DOHH2 (cell line): ENCODE data around the gene C1QTNF4.

Experiments
- H3F3A ChIP-seq: fragments of 200-600 bp; sonication (generic), shearing (Covaris generic); 2 replicates; pipeline ENCODE4 v1.6.0; 2016; ENCODE audit warnings: antibody characterized with exemption, mild to moderate bottlenecking; ENCODE audit not compliant: control insufficient read depth, insufficient read depth
- H3K27ac ChIP-seq: fragments of 200-600 bp; sonication (generic); 2 replicates; pipeline ENCODE4 v1.5.1; 2014; ENCODE audit warnings: low read depth, mild to moderate bottlenecking, low read length, moderate library complexity
- H3K27me3 ChIP-seq: fragments of 200-600 bp; sonication (generic); 2 replicates; pipeline ENCODE4 v1.6.1; 2014; ENCODE audit warnings: mild to moderate bottlenecking, low read length, mixed read lengths; ENCODE audit not compliant: control insufficient read depth
- H3K36me3 ChIP-seq: fragments of 200-600 bp; sonication (generic); 2 replicates; pipeline ENCODE4 v1.6.1; 2014; ENCODE audit warnings: mild to moderate bottlenecking, low read length, moderate library complexity, mixed read lengths; ENCODE audit not compliant: control insufficient read depth
- H3K4me1 ChIP-seq: fragments of 200-600 bp; sonication (generic); 2 replicates; pipeline ENCODE4 v1.6.1; 2014; ENCODE audit warnings: mild to moderate bottlenecking, low read length, mixed read lengths; ENCODE audit not compliant: control insufficient read depth
- H3K4me2 ChIP-seq: fragments of 200-600 bp; sonication (generic); 2 replicates; pipeline ENCODE4 v1.6.0; 2014; ENCODE audit warnings: mild to moderate bottlenecking, low read length, moderate library complexity
- H3K4me3 ChIP-seq: fragments of 200-600 bp; sonication (generic); 2 replicates; pipeline ENCODE4 v1.5.1; 2014; ENCODE audit warnings: mild to moderate bottlenecking, low read length, mixed read lengths
- H3K79me2 ChIP-seq: fragments of 200-600 bp; sonication (generic); 2 replicates; pipeline ENCODE4 v1.6.1; 2014; ENCODE audit warnings: mild to moderate bottlenecking, low read length, mixed read lengths; ENCODE audit not compliant: control insufficient read depth
- H3K9me2 ChIP-seq: fragments of 200-600 bp; sonication (generic); replicated peaks from 2 replicates; pipeline ENCODE4 v1.6.1; 2014; ENCODE audit warnings: mild to moderate bottlenecking, low read length, mixed read lengths; ENCODE audit not compliant: control insufficient read depth
- H3K9me3 ChIP-seq: fragments of 200-600 bp; sonication (generic); 2 replicates; pipeline ENCODE4 v1.6.1; 2014; ENCODE audit warnings: antibody characterized with exemption, low read length, mixed read lengths; ENCODE audit not compliant: control insufficient read depth, insufficient read depth
- H4K20me1 ChIP-seq: fragments of 200-600 bp; sonication (generic); 2 replicates; pipeline ENCODE4 v1.6.0; 2014; ENCODE audit warnings: low read depth, mild to moderate bottlenecking, antibody characterized with exemption, low read length, moderate library complexity; ENCODE audit not compliant: control insufficient read depth, insufficient read depth
- CTCF ChIP-seq: fragments of 200-600 bp; sonication (generic); IDR thresholded peaks from one replicate; pipeline ENCODE4 v1.5.1; 2014; ENCODE audit warnings: antibody characterized with exemption, mild to moderate bottlenecking, low read depth, low read length; ENCODE audit not compliant: poor library complexity, severe bottlenecking
- EZH2phosphoT487 ChIP-seq: fragments of 200-600 bp; sonication (generic); IDR thresholded peaks from 2 replicates; pipeline ENCODE4 v1.6.1; 2017; ENCODE audit warnings: borderline replicate concordance, mild to moderate bottlenecking, antibody characterized with exemption, low read length, moderate library complexity, mixed read lengths

The C1QTNF4 gene

GRCh38 chr11:47595967-47596366 is 1.8 kb upstream of the C1QTNF4 start:
- Histone ChIP-seq H3K4me3 (no peak overlapping the region), H3K36me3 (no peaks in the 10 kb centered on the region), H3K27me3 (peaks cover 25% of the 10 kb centered on the region), H4K20me1 (no peaks in the 10 kb centered on the region), H3K4me2 (no peak overlapping the region), H3K9me2 (no peaks in the 10 kb centered on the region), H3K9me3 (no peaks in the 10 kb centered on the region), H3K4me1 (peaks cover 7% of the 10 kb centered on the region; the same call in 1 of the 2 replicates), H3F3A (no peaks in the 10 kb centered on the region), H3K27ac (no peak overlapping the region), H3K79me2 (no peaks in the 10 kb centered on the region)
- TF ChIP-seq CTCF: no peak
- no peak for TF ChIP-seq EZH2phosphoT487

GRCh38 chr11:47595029-47595428 is 818 bp upstream of the C1QTNF4 start:
- no peak overlapping the region for H3K4me3 ChIP-seq
- TF ChIP-seq EZH2phosphoT487: no peak
- TF ChIP-seq CTCF: no peak
- H3K4me1 ChIP-seq: peaks cover 7% of the 10 kb centered on the region; the same call in 1 of the 2 replicates
- H3K9me3 ChIP-seq: no peaks in the 10 kb centered on the region
- H3K4me2 ChIP-seq: no peak overlapping the region
- H3F3A ChIP-seq: no peaks in the 10 kb centered on the region
- H3K36me3 ChIP-seq: no peaks in the 10 kb centered on the region
- no peaks in the 10 kb centered on the region for H3K79me2 ChIP-seq
- H4K20me1 ChIP-seq: no peaks in the 10 kb centered on the region
- peaks cover 25% of the 10 kb centered on the region for H3K27me3 ChIP-seq
- no peak overlapping the region for H3K27ac ChIP-seq
- H3K9me2 ChIP-seq: no peaks in the 10 kb centered on the region

- H3K9me3 ChIP-seq: no peaks in the 10 kb centered on the region
- no peaks in the 10 kb centered on the region for H3K36me3 ChIP-seq
- H3K9me2 ChIP-seq: no peaks in the 10 kb centered on the region
- H3K27ac ChIP-seq: no peak overlapping the region
- peaks cover 7% of the 10 kb centered on the region; the same call in 1 of the 2 replicates for H3K4me1 ChIP-seq
- no peak overlapping the region for H3K4me2 ChIP-seq
- H3F3A ChIP-seq: no peaks in the 10 kb centered on the region
- TF ChIP-seq EZH2phosphoT487 (no peak), CTCF (no peak)
- no peaks in the 10 kb centered on the region for H4K20me1 ChIP-seq
- no peaks in the 10 kb centered on the region for H3K79me2 ChIP-seq
- peaks cover 25% of the 10 kb centered on the region for H3K27me3 ChIP-seq
- no peak overlapping the region for H3K4me3 ChIP-seq
Measured at GRCh38 chr11:47593492-47593933, 698 bp downstream of the C1QTNF4 start.

GRCh38 chr11:47592970-47593369 is 1.2 kb downstream of the C1QTNF4 start:
- Histone ChIP-seq H3K36me3 (no peaks in the 10 kb centered on the region), H3K9me3 (no peaks in the 10 kb centered on the region), H4K20me1 (no peaks in the 10 kb centered on the region), H3F3A (no peaks in the 10 kb centered on the region), H3K9me2 (no peaks in the 10 kb centered on the region), H3K27ac (no peak overlapping the region), H3K79me2 (no peaks in the 10 kb centered on the region), H3K4me1 (peaks cover 7% of the 10 kb centered on the region; the same call in 1 of the 2 replicates), H3K27me3 (peaks cover 25% of the 10 kb centered on the region), H3K4me2 (no peak overlapping the region), H3K4me3 (no peak overlapping the region)
- TF ChIP-seq CTCF (no peak), EZH2phosphoT487 (no peak)
